Cerebellar cortex (tissue), 1 donor: ENCODE data around the gene SETD3.

Source experiments
- DNase-seq: peaks from one replicate; pipeline ENCODE4 v3.0.0-alpha.2; 2015; ENCODE audit warnings: low spot score

The SETD3 gene

GRCh38 chr14:99497894-99498293 lies 17.2 kb upstream of the SETD3 start:
- DNase-seq = no peak

GRCh38 chr14:99497341-99497740 lies 16.7 kb upstream of the SETD3 start:
- DNase-seq = no peak

- DNase-seq = no peak
Observed at GRCh38 chr14:99484106-99484505, 3.4 kb upstream of the SETD3 start.

- no peak for DNase-seq
Observed at GRCh38 chr14:99481745-99482099, 1.1 kb upstream of the SETD3 start.

GRCh38 chr14:99480917-99481744 lies 472 bp upstream of the SETD3 start, which contains the start of gene CCNK:
Gene CCNK (plus strand): TSS chr14:99481409. CDS start chr14:99492678, 11,269 bp downstream.
- DNase-seq = peak; percentile 100

GRCh38 chr14:99479160-99479905 lies 1.3 kb downstream of the SETD3 start:
- no peak for DNase-seq

GRCh38 chr14:99478128-99478527 lies 2.5 kb downstream of the SETD3 start:
- no peak for DNase-seq

GRCh38 chr14:99476864-99477263 lies 3.8 kb downstream of the SETD3 start:
- no peak for DNase-seq

- DNase-seq = no peak
Observed at GRCh38 chr14:99475660-99476059, 5.0 kb downstream of the SETD3 start.

- DNase-seq = peak; percentile 8
Observed at GRCh38 chr14:99475179-99475578, 5.5 kb downstream of the SETD3 start.

GRCh38 chr14:99473458-99473857 lies 7.2 kb downstream of the SETD3 start:
- no peak for DNase-seq

GRCh38 chr14:99472937-99473336 lies 7.7 kb downstream of the SETD3 start:
- DNase-seq = no peak

GRCh38 chr14:99471731-99472130 lies 8.9 kb downstream of the SETD3 start:
- DNase-seq = no peak

- DNase-seq = no peak
Observed at GRCh38 chr14:99468836-99469592, 11.6 kb downstream of the SETD3 start.

GRCh38 chr14:99468081-99468480 lies 12.6 kb downstream of the SETD3 start:
- DNase-seq = no peak

- peak; percentile 27 for DNase-seq
Observed at GRCh38 chr14:99467336-99468078, 13.2 kb downstream of the SETD3 start.

- no peak for DNase-seq
Observed at GRCh38 chr14:99466758-99467157, 13.9 kb downstream of the SETD3 start.

- no peak for DNase-seq
Observed at GRCh38 chr14:99465288-99465687, 15.4 kb downstream of the SETD3 start.

- DNase-seq = no peak
Observed at GRCh38 chr14:99463974-99464373, 16.7 kb downstream of the SETD3 start.

- no peak for DNase-seq
Observed at GRCh38 chr14:99462210-99462609, 18.4 kb downstream of the SETD3 start.

- DNase-seq = no peak
Observed at GRCh38 chr14:99461411-99462085, 19.1 kb downstream of the SETD3 start.
